ENCODE measurements around the gene CDH4.
"Not testable (repeated sequence)": the region's sequence is repeated elsewhere in the genome, so short reads cannot be mapped to it uniquely, and the experiment has no call there.

Gene CDH4

GRCh38 chr20:61419010-61419409 is 166.9 kb downstream of the CDH4 start:
- no peak for DNase-seq (ENCODE audit: low read depth)

- no peak for DNase-seq (ENCODE audit: low read depth)
These were observed 167.4 kb downstream of the CDH4 start for GRCh38 chr20:61419501-61419900.

- no peak for DNase-seq (ENCODE audit: low read depth)
These were observed 168.0 kb downstream of the CDH4 start for GRCh38 chr20:61420056-61420455.

GRCh38 chr20:61420781-61421180 is 168.7 kb downstream of the CDH4 start:
- DNase-seq (ENCODE audit: low read depth), result no peak

- no peak for DNase-seq (ENCODE audit: low read depth)
These were observed 170.8 kb downstream of the CDH4 start for GRCh38 chr20:61422636-61423425.

GRCh38 chr20:61424011-61424627 is 172.1 kb downstream of the CDH4 start:
- no peak for DNase-seq (ENCODE audit: low read depth)

- DNase-seq (ENCODE audit: low read depth), result no peak
These were observed 172.8 kb downstream of the CDH4 start for GRCh38 chr20:61424628-61425420.

- not testable (repeated sequence) for DNase-seq (ENCODE audit: low read depth)
These were observed 173.5 kb downstream of the CDH4 start for GRCh38 chr20:61425541-61425991.

- no peak for DNase-seq (ENCODE audit: low read depth)
These were observed 174.3 kb downstream of the CDH4 start for GRCh38 chr20:61426352-61426751.

- DNase-seq (ENCODE audit: low read depth), result no peak
These were observed 177.6 kb downstream of the CDH4 start for GRCh38 chr20:61429458-61430227.

- DNase-seq (ENCODE audit: low read depth), result no peak
These were observed 178.2 kb downstream of the CDH4 start for GRCh38 chr20:61430228-61430624.

GRCh38 chr20:61433176-61433575 is 181.1 kb downstream of the CDH4 start:
- no peak for DNase-seq (ENCODE audit: low read depth)

GRCh38 chr20:61433816-61434215 is 181.8 kb downstream of the CDH4 start:
- DNase-seq (ENCODE audit: low read depth), result no peak

- no peak for DNase-seq (ENCODE audit: low read depth)
These were observed 182.3 kb downstream of the CDH4 start for GRCh38 chr20:61434341-61434781.

GRCh38 chr20:61435184-61435822 is 183.2 kb downstream of the CDH4 start:
- DNase-seq (ENCODE audit: low read depth), result no peak

- no peak for DNase-seq (ENCODE audit: low read depth)
These were observed 183.8 kb downstream of the CDH4 start for GRCh38 chr20:61435823-61436220.

- DNase-seq (ENCODE audit: low read depth), result peak; percentile 37
These were observed 184.2 kb downstream of the CDH4 start for GRCh38 chr20:61436283-61436666.

GRCh38 chr20:61436667-61437279 is 184.7 kb downstream of the CDH4 start:
- DNase-seq (ENCODE audit: low read depth), result peak; percentile 23

- DNase-seq (ENCODE audit: low read depth), result peak; percentile 73
These were observed 185.5 kb downstream of the CDH4 start for GRCh38 chr20:61437280-61438206.

- DNase-seq (ENCODE audit: low read depth), result no peak
These were observed 186.2 kb downstream of the CDH4 start for GRCh38 chr20:61438285-61438684.

Measured in fibroblast of the conjunctiva (primary cell).